Common myeloid progenitor, CD34-positive (primary cell): ENCODE measurements around the gene NOCT.
"Not testable (repeated sequence)": the region's sequence is repeated elsewhere in the genome, so short reads cannot be mapped to it uniquely, and the experiment has no call there.

ENCODE experiments used
- CTCF ChIA-PET: fragments of 350-600 bp; sonication (Branson Sonifier 250); formaldehyde crosslinking; loops from one replicate; lab custom pipeline; 2021; ENCODE audit warnings: antibody characterized with exemption; lab: Charles Lee
- POLR2A ChIA-PET: fragments of 350-600 bp; sonication (Branson Sonifier 250); formaldehyde crosslinking; loops from one replicate; lab custom pipeline; 2021; ENCODE audit warnings: antibody characterized with exemption; lab: Charles Lee
- DNase-seq, 3 donors: peaks; one replicate each; pipeline versions ENCODE4 v3.0.0 to v3.0.0-alpha.2; 2013
- H3K27ac ChIP-seq, 2 experiments: 1 replicate in 1 of 2; 2 replicates in 1 of 2; pipeline ENCODE4 v1.7.0; 2013; ENCODE audit warnings: inconsistent platforms in 2 of 2, low read length in 2 of 2, mild to moderate bottlenecking in 2 of 2, low read depth in 1 of 2, moderate library complexity in 1 of 2; ENCODE audit not compliant: severe bottlenecking in 2 of 2, insufficient read depth in 1 of 2, poor library complexity in 1 of 2
- H3K27me3 ChIP-seq, 5 experiments: replicated peaks in 2 of 5; 1 replicate in 3 of 5; 2 replicates in 2 of 5; pipeline versions ENCODE4 v1.6.1 to v1.7.0; 2013; ENCODE audit warnings: low read length in 4 of 5, mild to moderate bottlenecking in 2 of 5, moderate library complexity in 2 of 5, inconsistent platforms in 1 of 5; ENCODE audit not compliant: insufficient read depth in 5 of 5, control insufficient read depth in 4 of 5
- H3K36me3 ChIP-seq, 4 experiments: 1 replicate in 2 of 4; 2 replicates in 2 of 4; pipeline versions ENCODE4 v1.6.1 to v1.7.0; 2013; ENCODE audit warnings: low read length in 3 of 4, control low read depth in 1 of 4, mild to moderate bottlenecking in 1 of 4; ENCODE audit not compliant: control insufficient read depth in 4 of 4, insufficient read depth in 4 of 4
- H3K4me1 ChIP-seq, 4 experiments: 1 replicate in 3 of 4; 2 replicates in 1 of 4; pipeline versions ENCODE4 v1.6.1 to v1.7.1; 2013; ENCODE audit warnings: low read length in 3 of 4, mild to moderate bottlenecking in 3 of 4, control low read depth in 1 of 4, inconsistent platforms in 1 of 4, moderate library complexity in 1 of 4; ENCODE audit not compliant: control insufficient read depth in 4 of 4, insufficient read depth in 4 of 4; ENCODE audit errors: control extremely low read depth in 1 of 4
- H3K4me3 ChIP-seq, 7 experiments: 1 replicate in 4 of 7; 2 replicates in 3 of 7; pipeline versions ENCODE4 v1.5.1 to v1.7.0; 2013; ENCODE audit warnings: mild to moderate bottlenecking in 7 of 7, low read length in 6 of 7, moderate library complexity in 6 of 7, inconsistent platforms in 2 of 7, low read depth in 2 of 7, control low read depth in 1 of 7; ENCODE audit not compliant: insufficient read depth in 4 of 7, control insufficient read depth in 1 of 7; ENCODE audit errors: extremely low read depth in 1 of 7
- H3K9me3 ChIP-seq, 5 experiments: 1 replicate in 4 of 5; 2 replicates in 1 of 5; pipeline versions ENCODE4 v1.6.1 to v1.7.1; 2013; ENCODE audit warnings: low read length in 4 of 5, mild to moderate bottlenecking in 2 of 5, inconsistent platforms in 1 of 5, low read depth in 1 of 5, moderate library complexity in 1 of 5; ENCODE audit not compliant: control insufficient read depth in 4 of 5, insufficient read depth in 2 of 5; ENCODE audit errors: control extremely low read depth in 1 of 5
- WGBS: methylation state at CpG from one replicate; pipeline ENCODE4 v1.1.5; 2013; ENCODE audit not compliant: insufficient coverage; 5-methylcytosine and 5-hydroxymethylcytosine counted together

The NOCT gene

DNA sequence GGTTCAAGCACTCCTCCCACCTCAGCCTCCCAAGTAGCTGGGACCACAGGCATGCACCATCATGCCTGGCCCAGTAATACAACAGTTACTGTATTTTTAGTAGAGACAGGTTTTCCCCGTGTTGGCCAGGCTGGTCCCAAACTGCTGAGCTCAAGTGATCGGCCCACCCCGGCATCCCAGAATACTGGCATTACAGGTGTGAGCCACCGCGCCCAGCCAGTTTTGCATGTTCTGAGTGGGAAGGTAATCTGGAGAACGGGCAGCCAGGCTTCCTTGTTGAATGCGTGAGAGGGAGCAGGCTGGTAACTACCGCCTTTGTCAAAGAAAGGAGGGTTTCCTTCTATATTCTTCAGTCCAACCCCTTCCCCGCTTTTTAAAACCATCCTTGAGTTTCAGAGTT, 9.1 kb downstream of the NOCT start:
- Histone ChIP-seq H3K36me3 (peaks cover 4 to 37% (median 10%) of the 10 kb centered on the region in 4 experiments), H3K4me3 (no peak overlapping the region), H3K4me1 (peaks cover 0 to 4% (median 0%) of the 10 kb centered on the region in 4 experiments), H3K9me3 (no peaks in the 10 kb centered on the region), H3K27ac (no peak overlapping the region), H3K27me3 (no peaks in the 10 kb centered on the region)
- ChIA-PET POLR2A (no interaction called here), CTCF (interaction anchor here (3.2 kb wide), 1 partner anchor 61 kb away, joined by 6 read pairs; no protein-coding TSS in a partner anchor)
- 99% methylated on average over 9 of the region's 9 CpGs for WGBS
- no peak for DNase-seq

GRCh38 chr4:139025841-139026240, 10.3 kb downstream of the NOCT start:
- WGBS = 100% methylated on average over 1 of the region's 1 CpG

GRCh38 chr4:139027776-139028175, 12.2 kb downstream of the NOCT start:
- H3K4me3 ChIP-seq = no peak overlapping the region
- POLR2A ChIA-PET = interaction anchor here (0.6 kb wide), 1 partner anchor 15 kb away, joined by 3 read pairs; no protein-coding TSS in a partner anchor
- no peak for DNase-seq
- CTCF ChIA-PET = interaction anchor here (1.0 to 3.2 kb wide), 9 partner anchors 8 to 479 kb away, joined by 3 to 6 read pairs (median 4); no protein-coding TSS in a partner anchor
- peaks cover 0 to 7% (median 6%) of the 10 kb centered on the region in 4 experiments for H3K4me1 ChIP-seq
- no CpG with 5 or more reads among the region's 5 CpGs for WGBS
- H3K27ac ChIP-seq = no peak overlapping the region
- H3K36me3 ChIP-seq = peaks cover 4 to 17% (median 8%) of the 10 kb centered on the region in 4 experiments
- no peaks in the 10 kb centered on the region for H3K27me3 ChIP-seq
- H3K9me3 ChIP-seq = no peaks in the 10 kb centered on the region

More at GRCh38 chr4:139025841-139026240, 10.3 kb downstream of the NOCT start:
- H3K27ac ChIP-seq = no peak overlapping the region
- CTCF ChIA-PET = interaction anchor here (3.2 kb wide), 1 partner anchor 60 kb away, joined by 6 read pairs; no protein-coding TSS in a partner anchor
- no peak for DNase-seq
- H3K9me3 ChIP-seq = no peaks in the 10 kb centered on the region
- POLR2A ChIA-PET = interaction anchor here (0.7 kb wide), 1 partner anchor 83 kb away, joined by 6 read pairs; no protein-coding TSS in a partner anchor
- peaks cover 4 to 26% (median 10%) of the 10 kb centered on the region in 4 experiments for H3K36me3 ChIP-seq
- no peak overlapping the region for H3K4me3 ChIP-seq
- H3K27me3 ChIP-seq = no peaks in the 10 kb centered on the region
- peaks cover 0 to 5% (median 2%) of the 10 kb centered on the region in 4 experiments for H3K4me1 ChIP-seq

- H3K27ac ChIP-seq = no peak overlapping the region
- peaks cover 4 to 14% (median 8%) of the 10 kb centered on the region in 4 experiments for H3K36me3 ChIP-seq
- no peak overlapping the region for H3K4me3 ChIP-seq
- ChIA-PET POLR2A (no interaction called here), CTCF (interaction anchor here (0.9 to 3.0 kb wide), 10 partner anchors 8 to 479 kb away, joined by 3 to 12 read pairs (median 4); no protein-coding TSS in a partner anchor)
- 97% methylated on average over 11 of the region's 11 CpGs for WGBS
- DNase-seq = no peak
- peaks cover 0 to 7% (median 6%) of the 10 kb centered on the region in 4 experiments for H3K4me1 ChIP-seq
- no peaks in the 10 kb centered on the region for H3K9me3 ChIP-seq
- no peaks in the 10 kb centered on the region for H3K27me3 ChIP-seq
Measured at GRCh38 chr4:139028191-139028661, 12.6 kb downstream of the NOCT start.

DNA sequence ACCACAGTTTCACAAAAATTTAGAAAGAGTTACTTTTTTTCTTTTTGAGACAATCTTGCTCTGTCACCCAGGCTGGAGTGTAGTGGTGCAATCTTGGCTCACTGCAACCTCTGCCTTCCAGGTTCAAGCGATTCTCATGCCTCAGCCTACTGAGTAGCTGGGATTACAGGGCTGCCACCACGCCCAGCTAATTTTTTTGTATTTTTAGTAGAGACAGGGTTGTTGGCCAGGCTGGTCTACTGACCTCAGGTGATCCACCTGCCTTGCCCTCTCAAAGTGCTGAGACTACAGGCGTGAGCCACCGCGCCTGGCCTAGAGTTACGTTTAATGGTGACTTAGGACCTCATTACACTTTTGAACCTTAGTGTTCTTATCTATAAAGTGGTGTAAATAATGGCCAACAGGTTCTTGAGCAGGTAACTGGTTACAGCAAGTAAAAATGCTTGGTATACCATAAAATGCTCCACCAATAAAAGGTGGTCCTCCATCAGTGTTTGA, 14.3 kb downstream of the NOCT start:
- not testable (repeated sequence) for H3K27me3 ChIP-seq, H3K36me3 ChIP-seq, H3K9me3 ChIP-seq, H3K4me3 ChIP-seq, DNase-seq, H3K27ac ChIP-seq, H3K4me1 ChIP-seq
- CTCF ChIA-PET = interaction anchor here (0.7 to 3.0 kb wide), 31 partner anchors 9 to 624 kb away, joined by 3 to 21 read pairs (median 4); partner anchors contain the start of genes NAA15 and NOCT
- POLR2A ChIA-PET = interaction anchor here (0.8 kb wide), 1 partner anchor 54 kb away, joined by 3 read pairs; no protein-coding TSS in a partner anchor
- WGBS = 100% methylated on average over 5 of the region's 6 CpGs

GRCh38 chr4:139030614-139031235, 15.1 kb downstream of the NOCT start:
- H3K9me3 ChIP-seq = no peaks in the 10 kb centered on the region
- ChIA-PET POLR2A (interaction anchor here (0.8 kb wide), 1 partner anchor 53 kb away, joined by 3 read pairs; no protein-coding TSS in a partner anchor), CTCF (interaction anchor here (0.6 to 3.0 kb wide), 36 partner anchors 9 to 625 kb away, joined by 3 to 21 read pairs (median 4); partner anchors contain the start of genes NAA15 and NOCT)
- peak overlapping the region in 5 of 7 experiments; percentile 21 to 73 (median 50) for H3K4me3 ChIP-seq
- H3K4me1 ChIP-seq = peaks cover 2 to 7% (median 6%) of the 10 kb centered on the region in 4 experiments
- H3K27ac ChIP-seq = peak overlapping the region in 1 of 2 experiments; percentile 23
- peaks cover 4 to 12% (median 7%) of the 10 kb centered on the region in 4 experiments for H3K36me3 ChIP-seq
- H3K27me3 ChIP-seq = no peaks in the 10 kb centered on the region
- peak; percentile 86 to 93 (median 90) for DNase-seq
- WGBS = 1% methylated on average over 8 of the region's 14 CpGs
